Lower leg skin (tissue), 4 donors: ENCODE data around the gene SPON1. TPM values are rescaled to one million over a fixed set of nuclear protein-coding genes. Genes with fewer than 3 reads are reported as not detected.

ENCODE experiments used
- DNase-seq, 2 donors: peaks; one replicate each; pipeline ENCODE4 v3.0.0-alpha.2; 2019; ENCODE audit warnings: low spot score in 2 of 2
- H3K4me3 ChIP-seq: fragments of 200-600 bp; sonication (generic); 2 replicates; pipeline ENCODE4 v1.5.1; 2017; ENCODE audit warnings: mild to moderate bottlenecking, low read depth; ENCODE audit not compliant: poor library complexity, severe bottlenecking
- CTCF ChIP-seq, 3 donors: fragments of 450-650 bp; IDR thresholded peaks; one replicate each; pipeline ENCODE4 v1.5.1; 2016; ENCODE audit warnings: antibody characterized with exemption in 3 of 3, mild to moderate bottlenecking in 3 of 3, moderate library complexity in 2 of 3
- POLR2A ChIP-seq, 2 donors: fragments of 450-650 bp; IDR thresholded peaks; one replicate each; pipeline ENCODE4 v1.6.1; 2016 to 2017; ENCODE audit warnings: antibody characterized with exemption in 2 of 2, mild to moderate bottlenecking in 1 of 2, moderate library complexity in 1 of 2
- WGBS, 2 donors: methylation state at CpG; one replicate each; pipeline ENCODE4 v1.1.5; 2018; 5-methylcytosine and 5-hydroxymethylcytosine counted together
- intact Hi-C: fragments of 100-400 bp; cut with DNase I; formaldehyde crosslinking; loops from one replicate; pipeline ENCODE4 v1.15.0; 2023; ENCODE audit warnings: low total_unique reads
- total RNA-seq, 4 donors: library from RNA; depleted of rRNA; stranded (reverse); fragments of >200 nt; gene quantifications; one replicate each; pipeline ENCODE4 v1.1.0, GENCODE V29; 2016

The SPON1 gene
- total RNA-seq, 4 donors from 2014 or later: 3.8 to 12.3 (median 5.1) TPM

GRCh38 chr11:14254533-14255237 is 292.2 kb downstream of the SPON1 start:
- WGBS, 2 donors: 89% methylated on average over 13 of the region's 13 CpGs
- intact Hi-C loops: no loop called here
- TF ChIP-seq CTCF (IDR thresholded peaks at IDR 0.05): no peak
- TF ChIP-seq POLR2A (IDR thresholded peaks at IDR 0.05): no peak

DNA sequence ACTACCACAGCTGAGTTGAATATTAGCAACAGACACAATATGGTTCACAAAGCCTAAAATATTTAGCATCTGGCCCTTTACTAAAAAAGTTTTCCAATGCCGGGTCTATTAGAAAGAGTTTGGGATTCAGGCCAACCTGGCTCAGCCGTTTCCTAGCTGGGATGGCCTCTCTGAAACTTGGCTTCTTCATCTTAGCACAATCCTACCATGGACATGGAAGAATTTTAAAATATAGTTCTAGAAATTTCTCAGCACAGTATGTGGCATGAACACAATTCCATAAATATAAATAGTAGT is 292.7 kb downstream of the SPON1 start:
- no peak for DNase-seq
- 23 to 29% methylated on average over 2 of the region's 2 CpGs for WGBS, 2 donors
- no peak overlapping the region for H3K4me3 ChIP-seq
- TF ChIP-seq CTCF (IDR thresholded peaks at IDR 0.05): no peak
- TF ChIP-seq POLR2A (IDR thresholded peaks at IDR 0.05): no peak
- intact Hi-C loops: no loop called here

More at GRCh38 chr11:14254533-14255237, 292.2 kb downstream of the SPON1 start:
- no peak overlapping the region for H3K4me3 ChIP-seq
- DNase-seq: no peak

DNA sequence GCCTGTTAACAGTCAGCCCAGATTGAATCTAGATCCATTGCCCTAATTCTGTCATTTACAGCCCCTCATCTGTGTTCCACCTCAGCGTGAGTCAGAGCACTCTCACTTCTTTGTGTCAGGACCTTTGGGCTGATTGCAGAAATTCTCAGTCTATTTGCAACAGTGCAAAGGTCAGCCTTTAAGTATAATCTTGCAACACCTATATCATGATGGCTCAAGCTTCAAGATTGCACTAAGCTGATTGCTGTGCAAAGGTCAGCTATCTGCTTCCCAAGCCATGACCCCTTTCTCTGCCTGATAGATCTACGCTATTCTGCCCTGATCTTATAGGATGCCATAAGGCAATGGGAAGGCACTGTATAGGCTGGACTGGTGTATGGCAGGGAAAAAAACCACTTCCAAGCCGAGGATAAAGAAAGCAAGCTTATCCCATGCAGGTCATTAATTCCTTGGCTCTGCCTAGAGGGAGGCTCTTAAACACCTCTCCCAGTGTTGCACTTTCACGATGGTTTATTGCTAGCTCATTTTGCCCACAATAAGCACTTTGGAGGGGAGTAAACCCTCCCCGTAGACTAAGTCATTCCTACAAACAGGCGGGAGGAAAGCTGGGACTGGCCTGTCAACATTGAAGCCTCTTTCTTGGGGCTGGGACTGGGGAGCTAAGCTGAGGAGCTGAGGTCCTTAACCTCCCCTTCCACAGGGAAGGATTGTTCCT is 295.9 kb downstream of the SPON1 start:
- WGBS, 2 donors: 59 to 60% methylated on average over 6 of the region's 6 CpGs
- no peak for DNase-seq
- TF ChIP-seq CTCF (IDR thresholded peaks at IDR 0.05) (no peak), POLR2A (IDR thresholded peaks at IDR 0.05) (no peak)
- intact Hi-C loops: no loop called here
- H3K4me3 ChIP-seq: no peak overlapping the region

GRCh38 chr11:14259186-14259784 is 296.8 kb downstream of the SPON1 start:
- intact Hi-C loops: no loop called here
- no peak for DNase-seq
- no peak for TF ChIP-seq CTCF (IDR thresholded peaks at IDR 0.05)
- TF ChIP-seq POLR2A (IDR thresholded peaks at IDR 0.05): no peak
- WGBS, 2 donors: 55 to 62% methylated on average over 38 of the region's 38 CpGs
- H3K4me3 ChIP-seq: no peak overlapping the region

DNA sequence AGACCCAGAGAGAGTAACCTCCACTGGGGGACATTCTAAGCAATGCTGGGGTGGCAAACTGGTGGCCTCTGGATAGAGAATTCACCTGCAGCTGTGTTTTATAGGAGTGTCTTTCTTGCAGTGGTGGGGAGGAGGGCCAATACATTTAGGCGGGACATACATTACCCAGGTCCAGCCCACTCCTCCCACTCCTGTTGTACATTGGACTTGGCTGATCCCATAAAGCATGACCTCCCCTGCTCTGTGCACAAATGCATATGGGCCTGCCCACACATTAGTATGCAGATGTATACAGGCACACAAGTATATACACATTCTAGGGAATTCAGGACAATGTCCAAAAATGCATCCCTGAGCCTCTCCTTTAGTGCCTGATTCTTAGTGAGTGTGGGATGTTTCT is 297.4 kb downstream of the SPON1 start:
- no peak for DNase-seq
- intact Hi-C loops: no loop called here
- no peak overlapping the region for H3K4me3 ChIP-seq
- 94 to 100% methylated on average over 1 of the region's 1 CpG for WGBS, 2 donors
- no peak for TF ChIP-seq POLR2A (IDR thresholded peaks at IDR 0.05)
- no peak for TF ChIP-seq CTCF (IDR thresholded peaks at IDR 0.05)
